Left ventricle myocardium inferior (tissue), 1 donor: Measurements from ENCODE around the gene YPEL3. TPM values are rescaled to one million over a fixed set of nuclear protein-coding genes. Genes with fewer than 3 reads are reported as not detected.

ENCODE experiments used
- DNase-seq: peaks from one replicate; pipeline ENCODE4 v3.0.0-alpha.2; 2020
- H3K27ac ChIP-seq: fragments of 200-600 bp; replicated peaks from 2 replicates; pipeline ENCODE4 v1.8.0; 2021
- H3K27me3 ChIP-seq: fragments of 200-600 bp; 2 replicates; pipeline ENCODE4 v1.8.0; 2021; ENCODE audit warnings: low read depth
- H3K36me3 ChIP-seq: fragments of 200-600 bp; 2 replicates; pipeline ENCODE4 v1.8.0; 2021
- H3K4me1 ChIP-seq: fragments of 200-600 bp; 2 replicates; pipeline ENCODE4 v1.8.0; 2021
- H3K4me3 ChIP-seq: fragments of 200-600 bp; 2 replicates; pipeline ENCODE4 v1.8.0; 2021; ENCODE audit warnings: mild to moderate bottlenecking, moderate library complexity
- H3K9me3 ChIP-seq: fragments of 200-600 bp; replicated peaks from 2 replicates; pipeline ENCODE4 v1.8.0; 2021
- CTCF ChIP-seq: fragments of 200-600 bp; IDR thresholded peaks from 2 replicates; pipeline ENCODE4 v1.8.0; 2021; ENCODE audit warnings: antibody characterized with exemption, mild to moderate bottlenecking, borderline replicate concordance
- intact Hi-C: fragments of 100-400 bp; cut with micrococcal nuclease; formaldehyde crosslinking; loops from one replicate; pipeline ENCODE4 v1.11.0; 2022
- total RNA-seq: library from RNA; stranded (reverse); fragmentation: NEBNext Ultra II Directional; extraction: Animal tissue kit (Norgen Biotek cat#: 25700); gene quantifications from one replicate; pipeline ENCODE4 v1.2.1, GENCODE V29; 2021
- donor health status: DM: no; HTN: yes; CAD: no; lungs with severe emphysema.

Gene YPEL3
- total RNA-seq, 1 donor from 2014 or later, result 54.4 TPM

- DNase-seq, result no peak
- Histone ChIP-seq H3K9me3 (no peaks in the 10 kb centered on the region), H3K27me3 (no peaks in the 10 kb centered on the region), H3K4me3 (no peak overlapping the region), H3K4me1 (peaks cover 35% of the 10 kb centered on the region), H3K27ac (no peak overlapping the region), H3K36me3 (peaks cover 35% of the 10 kb centered on the region)
- intact Hi-C loops, result no loop called here
- no peak for TF ChIP-seq CTCF
Observed at GRCh38 chr16:30087181-30087898, 8.7 kb downstream of the YPEL3 start.

GRCh38 chr16:30086291-30087140, 9.5 kb downstream of the YPEL3 start:
- H3K4me1 ChIP-seq, result peaks cover 29% of the 10 kb centered on the region
- no peak for DNase-seq
- no peak for TF ChIP-seq CTCF
- peaks cover 43% of the 10 kb centered on the region for H3K36me3 ChIP-seq
- no peaks in the 10 kb centered on the region for H3K27me3 ChIP-seq
- H3K27ac ChIP-seq, result peak overlapping the region; percentile 2
- H3K9me3 ChIP-seq, result no peaks in the 10 kb centered on the region
- H3K4me3 ChIP-seq, result no peak overlapping the region
- intact Hi-C loops, result no loop called here

GRCh38 chr16:30085820-30086219, 10.2 kb downstream of the YPEL3 start:
- peaks cover 50% of the 10 kb centered on the region for H3K36me3 ChIP-seq
- DNase-seq, result no peak

GRCh38 chr16:30085247-30085646, 10.8 kb downstream of the YPEL3 start:
- no peak for TF ChIP-seq CTCF
- no peak for DNase-seq
- intact Hi-C loops, result no loop called here
- Histone ChIP-seq H3K4me1 (peaks cover 20% of the 10 kb centered on the region), H3K27me3 (no peaks in the 10 kb centered on the region), H3K4me3 (no peak overlapping the region), H3K36me3 (peaks cover 56% of the 10 kb centered on the region), H3K27ac (peak overlapping the region; percentile 62), H3K9me3 (no peaks in the 10 kb centered on the region)

More at GRCh38 chr16:30085820-30086219, 10.2 kb downstream of the YPEL3 start:
- Histone ChIP-seq H3K4me3 (no peak overlapping the region), H3K27ac (peak overlapping the region; percentile 62), H3K9me3 (no peaks in the 10 kb centered on the region), H3K4me1 (peaks cover 22% of the 10 kb centered on the region), H3K27me3 (no peaks in the 10 kb centered on the region)
- TF ChIP-seq CTCF, result no peak
- intact Hi-C loops, result no loop called here

- Histone ChIP-seq H3K4me3 (no peak overlapping the region), H3K9me3 (no peaks in the 10 kb centered on the region), H3K4me1 (peaks cover 21% of the 10 kb centered on the region), H3K36me3 (peaks cover 60% of the 10 kb centered on the region), H3K27ac (peak overlapping the region; percentile 62), H3K27me3 (no peaks in the 10 kb centered on the region)
- peak; percentile 57 for DNase-seq
- TF ChIP-seq CTCF, result no peak
- intact Hi-C loops, result no loop called here
Observed at GRCh38 chr16:30084816-30085159, 11.2 kb downstream of the YPEL3 start.
